ENCODE results near the gene CAMK2A.

The CAMK2A gene

GRCh38 chr5:150172145-150172544 is 117.4 kb downstream of the CAMK2A start:
- Histone ChIP-seq H3K36me3 (no peaks in the 10 kb centered on the region), H3K4me1 (peaks cover 4% of the 10 kb centered on the region; the same call in 1 of the 2 replicates), H3K9me3 (no peaks in the 10 kb centered on the region), H3K4me3 (ENCODE audit: low read depth, low read length) (no peak overlapping the region), H3K27me3 (no peaks in the 10 kb centered on the region)
- TF ChIP-seq, protein P1, sequence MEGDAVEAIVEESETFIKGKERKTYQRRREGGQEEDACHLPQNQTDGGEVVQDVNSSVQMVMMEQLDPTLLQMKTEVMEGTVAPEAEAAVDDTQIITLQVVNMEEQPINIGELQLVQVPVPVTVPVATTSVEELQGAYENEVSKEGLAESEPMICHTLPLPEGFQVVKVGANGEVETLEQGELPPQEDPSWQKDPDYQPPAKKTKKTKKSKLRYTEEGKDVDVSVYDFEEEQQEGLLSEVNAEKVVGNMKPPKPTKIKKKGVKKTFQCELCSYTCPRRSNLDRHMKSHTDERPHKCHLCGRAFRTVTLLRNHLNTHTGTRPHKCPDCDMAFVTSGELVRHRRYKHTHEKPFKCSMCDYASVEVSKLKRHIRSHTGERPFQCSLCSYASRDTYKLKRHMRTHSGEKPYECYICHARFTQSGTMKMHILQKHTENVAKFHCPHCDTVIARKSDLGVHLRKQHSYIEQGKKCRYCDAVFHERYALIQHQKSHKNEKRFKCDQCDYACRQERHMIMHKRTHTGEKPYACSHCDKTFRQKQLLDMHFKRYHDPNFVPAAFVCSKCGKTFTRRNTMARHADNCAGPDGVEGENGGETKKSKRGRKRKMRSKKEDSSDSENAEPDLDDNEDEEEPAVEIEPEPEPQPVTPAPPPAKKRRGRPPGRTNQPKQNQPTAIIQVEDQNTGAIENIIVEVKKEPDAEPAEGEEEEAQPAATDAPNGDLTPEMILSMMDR (IDR thresholded peaks at IDR 0.05; ENCODE audit: low read depth, low read length): no peak
- no peak for DNase-seq
